Heart left ventricle (tissue), 16 donors: Measurements from ENCODE around the gene PDCD4. TPM values are rescaled to one million over a fixed set of nuclear protein-coding genes. Genes with fewer than 3 reads are reported as not detected.

Experiments
- ATAC-seq, 4 donors: fragments of 200-7000 bp; cut with Tn5 transposase; one replicate each; pipeline ENCODE4 v1.9.1; 2020 to 2022; ENCODE audit warnings: moderate library complexity in 4 of 4, mild to moderate bottlenecking in 3 of 4, moderate number of reproducible peaks in 1 of 4
- DNase-seq, 5 donors: peaks; one replicate each; pipeline ENCODE4 v3.0.0-alpha.2; 2020
- H3K27ac ChIP-seq, 12 donors: fragments of 200-600 bp; sonication (generic) in 4 of 12; one replicate each; pipeline versions ENCODE4 v1.5.0 to v1.8.0; 2016 to 2022; ENCODE audit warnings: mild to moderate bottlenecking in 2 of 12
- H3K27me3 ChIP-seq, 9 donors: fragments of 200-600 bp; sonication (generic) in 2 of 9; one replicate each; pipeline versions ENCODE4 v1.5.1 to v1.8.0; 2016 to 2022; ENCODE audit warnings: mild to moderate bottlenecking in 3 of 9
- H3K36me3 ChIP-seq, 9 donors: fragments of 200-600 bp; sonication (generic) in 2 of 9; one replicate each; pipeline versions ENCODE4 v1.5.0 to v1.8.0; 2018 to 2022; ENCODE audit warnings: mild to moderate bottlenecking in 2 of 9
- H3K4me1 ChIP-seq, 12 donors: fragments of 200-600 bp; sonication (generic) in 4 of 12; one replicate each; pipeline versions ENCODE4 v1.5.0 to v1.8.0; 2016 to 2022; ENCODE audit warnings: mild to moderate bottlenecking in 3 of 12
- H3K4me3 ChIP-seq, 12 donors: fragments of 200-600 bp; sonication (generic) in 4 of 12; one replicate each; pipeline versions ENCODE4 v1.5.0 to v1.8.0; 2017 to 2022; ENCODE audit warnings: mild to moderate bottlenecking in 9 of 12, moderate library complexity in 4 of 12
- H3K9me3 ChIP-seq, 12 donors: fragments of 200-600 bp; sonication (generic) in 4 of 12; one replicate each; pipeline versions ENCODE4 v1.5.0 to v1.8.0; 2016 to 2022; ENCODE audit warnings: mild to moderate bottlenecking in 1 of 12
- CTCF ChIP-seq, 12 donors: fragments of 200-600 bp; sonication (generic) in 4 of 12; IDR thresholded peaks; one replicate each; pipeline versions ENCODE4 v1.5.0 to v1.8.0; 2018 to 2022; ENCODE audit warnings: antibody characterized with exemption in 12 of 12, mild to moderate bottlenecking in 5 of 12
- POLR2A ChIP-seq, 2 donors: fragments of 450-650 bp; IDR thresholded peaks; one replicate each; pipeline ENCODE4 v1.6.1; 2017; ENCODE audit warnings: antibody characterized with exemption in 2 of 2, mild to moderate bottlenecking in 2 of 2, moderate library complexity in 2 of 2
- WGBS, 4 donors: extraction: QIAGEN DNeasy Blood & Tissue Kit in 2 of 4; methylation state at CpG; one replicate each; pipeline versions ENCODE4 v1.1.5 to v1.1.7; 2013 to 2018; 5-methylcytosine and 5-hydroxymethylcytosine counted together
- intact Hi-C, 10 donors: fragments of 100-400 bp; cut with DNase I; formaldehyde crosslinking; loops; one replicate each; pipeline versions ENCODE4 v1.11.1 to v1.14.2; 2022
- polyA plus RNA-seq, 2 donors: library from polyadenylated mRNA; stranded (reverse); fragments of 200-250 nt; gene quantifications; one replicate each; pipeline ENCODE4 v1.2.3, GENCODE V29; 2013
- total RNA-seq, 9 donors: library from RNA; depleted of rRNA in 2 of 9; stranded (reverse); fragments of >200 nt in 2 of 9; fragmentation: NEBNext Ultra II Directional in 3 of 9; extraction: Animal tissue kit (Norgen Biotek cat#: 25700) in 3 of 9; gene quantifications; one replicate each; pipeline versions ENCODE4 v1.1.0 to v1.2.4, GENCODE V29; 2016 to 2023
- donor health status: ischemic (EF 13 %, LVEDD 7.1; RV severe dilation, severe dysfunction).
- donor health status: healthy with polysubstance abuse.
- donor health status: DM: no; HTN: yes; CAD: no.
- donor health status: DM: no; HTN: no; CAD: no.
- donor health status: ischemic (EF 25% LVEDD 6.9; RV normal size, moderate dysfunction).
- donor health status: ischemic (EF 25% LVEDD 5.7; RV mildly dilated, moderate dysfunction).
- donor health status: healthy.
- donor health status: DM: yes; HTN: yes; CAD: no.
- donor health status: ischemic (EF 35%, LVEDD 5.7; RV mildly dilated, moderate dysfunction).
- donor health status: nonischemic (EF 11% LVEDD 7.7; RV severe dilation, severe dysfunction).
- donor health status: DM: yes; HTN: yes; CAD: no.
- donor health status: PGD.
- donor health status: ischemic (EF 29% LVEDD 5.4; RV normal size, mild dysfunction).
- donor health status: nonischemic (EF 23%, LVEDD 6.1; RV moderate dilation, normal function).

Gene PDCD4
- total and polyA plus RNA-seq, 11 donors, result 18.2 to 73.2 (median 42.6) TPM

GRCh38 chr10:110867807-110868465 is 3.8 kb upstream of the PDCD4 start:
- intact Hi-C loops, result loop anchor here in 2 of 10 donors (5.0 to 10.0 kb wide), 2 partner anchors 41 to 63 kb away; no protein-coding TSS in a partner anchor
- ATAC-seq, result no peak
- H3K4me3 ChIP-seq, result no peak overlapping the region
- H3K27ac ChIP-seq, result peak overlapping the region in 4 of 12 donors; percentile 5 to 99 (median 14)
- no peak for DNase-seq
- TF ChIP-seq CTCF (IDR thresholded peaks at IDR 0.05) (no peak), POLR2A (IDR thresholded peaks at IDR 0.05) (no peak)
- H3K36me3 ChIP-seq, result no peaks in the 10 kb centered on the region
- H3K9me3 ChIP-seq, result no peaks in the 10 kb centered on the region
- H3K4me1 ChIP-seq, result peaks cover 0 to 84% (median 13%) of the 10 kb centered on the region in 12 donors
- H3K27me3 ChIP-seq, result no peaks in the 10 kb centered on the region
- 81 to 90% (median 85%) methylated on average over 4 of the region's 4 CpGs for WGBS, 4 donors

GRCh38 chr10:110868981-110869380 is 2.7 kb upstream of the PDCD4 start:
- intact Hi-C loops, result loop anchor here in 2 of 10 donors (5.0 to 10.0 kb wide), 2 partner anchors 42 to 64 kb away; no protein-coding TSS in a partner anchor
- Histone ChIP-seq H3K36me3 (no peaks in the 10 kb centered on the region), H3K4me3 (peak overlapping the region in 1 of 12 donors; percentile 19), H3K4me1 (peaks cover 0 to 82% (median 16%) of the 10 kb centered on the region in 12 donors), H3K9me3 (no peaks in the 10 kb centered on the region), H3K27ac (peak overlapping the region in 1 of 12 donors; percentile 99), H3K27me3 (no peaks in the 10 kb centered on the region)
- TF ChIP-seq POLR2A (IDR thresholded peaks at IDR 0.05) (no peak), CTCF (IDR thresholded peaks at IDR 0.05) (no peak)
- 62 to 74% (median 72%) methylated on average over 6 of the region's 6 CpGs for WGBS, 4 donors
- DNase-seq (no peak), ATAC-seq (no peak)

GRCh38 chr10:110870823-110871297 is 868 bp upstream of the PDCD4 start:
- WGBS, 4 donors, result 55 to 63% (median 61%) methylated on average over 13 of the region's 13 CpGs
- TF ChIP-seq POLR2A (IDR thresholded peaks at IDR 0.05), result no peak
- TF ChIP-seq CTCF (IDR thresholded peaks at IDR 0.05), result no peak
- ATAC-seq, result no peak

More at GRCh38 chr10:110870823-110871297, 868 bp upstream of the PDCD4 start:
- Histone ChIP-seq H3K9me3 (no peaks in the 10 kb centered on the region), H3K4me1 (peaks cover 0 to 83% (median 18%) of the 10 kb centered on the region in 12 donors), H3K4me3 (peak overlapping the region in 11 of 12 donors; percentile 68 to 100 (median 93)), H3K27me3 (no peaks in the 10 kb centered on the region), H3K36me3 (peaks cover 0 to 3% (median 0%) of the 10 kb centered on the region in 9 donors), H3K27ac (peak overlapping the region; percentile 79 to 99 (median 95))
- intact Hi-C loops, result loop anchor here in 8 of 10 donors (1.0 to 10.0 kb wide), 10 partner anchors 34 to 366 kb away; no protein-coding TSS in a partner anchor
- DNase-seq, result no peak
